IMR-90 (cell line): ENCODE measurements around the gene CMKLR1.

Source experiments
- BHLHE40 ChIP-seq: fragments of 150-350 bp; IDR thresholded peaks from 2 replicates; pipeline ENCODE4 v1.6.1; 2016; ENCODE audit warnings: mild to moderate bottlenecking, low read depth, low read length
- CEBPB ChIP-seq: IDR thresholded peaks from 2 replicates; pipeline ENCODE4 v1.6.1; 2012; ENCODE audit warnings: low read depth, low read length, improper control_type of control experiment
- CTCF ChIP-seq: conservative IDR thresholded peaks from 2 replicates; pipeline ENCODE4 v1.5.1; 2012; ENCODE audit warnings: mild to moderate bottlenecking, low read depth, low read length, improper control_type of control experiment
- ELK1 ChIP-seq: fragments of 150-350 bp; IDR thresholded peaks from 2 replicates; pipeline ENCODE4 v1.6.1; 2016; ENCODE audit warnings: low read depth, mild to moderate bottlenecking, low read length, moderate library complexity, borderline replicate concordance
- MAFK ChIP-seq: IDR thresholded peaks from 2 replicates; pipeline ENCODE4 v1.6.1; 2012; ENCODE audit warnings: low read depth, low read length, improper control_type of control experiment
- MAZ ChIP-seq: IDR thresholded peaks from 2 replicates; pipeline ENCODE4 v1.6.1; 2012; ENCODE audit warnings: low read depth, mild to moderate bottlenecking, low read length, improper control_type of control experiment, moderate library complexity, borderline replicate concordance
- MXI1 ChIP-seq: IDR thresholded peaks from 2 replicates; pipeline ENCODE4 v1.6.1; 2012; ENCODE audit warnings: low read depth, mild to moderate bottlenecking, low read length, moderate library complexity, borderline replicate concordance
- POLR2A ChIP-seq: IDR thresholded peaks from 2 replicates; pipeline ENCODE4 v1.6.1; 2012; ENCODE audit warnings: mild to moderate bottlenecking, low read depth, low read length
- RAD21 ChIP-seq: IDR thresholded peaks from 2 replicates; pipeline ENCODE4 v1.6.1; 2012; ENCODE audit warnings: low read length, improper control_type of control experiment
- RCOR1 ChIP-seq: IDR thresholded peaks from 2 replicates; pipeline ENCODE4 v1.6.1; 2012; ENCODE audit warnings: mild to moderate bottlenecking, low read length, improper control_type of control experiment; ENCODE audit not compliant: insufficient replicate concordance
- RFX5 ChIP-seq: IDR thresholded peaks from 2 replicates; pipeline ENCODE4 v1.8.0; 2012; ENCODE audit warnings: low read depth, mild to moderate bottlenecking, low read length, moderate library complexity
- SMC3 ChIP-seq: fragments of 150-350 bp; IDR thresholded peaks from 2 replicates; pipeline ENCODE4 v1.6.1; 2016; ENCODE audit warnings: low read depth, mild to moderate bottlenecking, antibody characterized with exemption, low read length, moderate library complexity
- USF2 ChIP-seq: fragments of 150-350 bp; IDR thresholded peaks from 2 replicates; pipeline ENCODE4 v1.6.1; 2017; ENCODE audit warnings: mild to moderate bottlenecking, antibody characterized with exemption, low read length, low read depth

- TF ChIP-seq CTCF (no peak), POLR2A (no peak), RFX5 (no peak), ELK1 (no peak), RAD21 (no peak), BHLHE40 (no peak), SMC3 (no peak), USF2 (no peak), CEBPB (no peak), MAFK (no peak), MXI1 (no peak), MAZ (no peak), RCOR1 (no peak)
Observed at GRCh38 chr12:108333898-108334699, 5.0 kb downstream of the CMKLR1 start.
